ENCODE results near the gene IPCEF1. TPM values are rescaled to one million over a fixed set of nuclear protein-coding genes. Genes with fewer than 3 reads are reported as not detected.
"Not testable (repeated sequence)": the region's sequence is repeated elsewhere in the genome, so short reads cannot be mapped to it uniquely, and the experiment has no call there.

Gene IPCEF1
- total RNA-seq, 3 donors from 2014 or later (not counting 1 experiment from before 2014, with no cell fraction given): 31.4 to 53.2 (median 45.5) TPM

DNA sequence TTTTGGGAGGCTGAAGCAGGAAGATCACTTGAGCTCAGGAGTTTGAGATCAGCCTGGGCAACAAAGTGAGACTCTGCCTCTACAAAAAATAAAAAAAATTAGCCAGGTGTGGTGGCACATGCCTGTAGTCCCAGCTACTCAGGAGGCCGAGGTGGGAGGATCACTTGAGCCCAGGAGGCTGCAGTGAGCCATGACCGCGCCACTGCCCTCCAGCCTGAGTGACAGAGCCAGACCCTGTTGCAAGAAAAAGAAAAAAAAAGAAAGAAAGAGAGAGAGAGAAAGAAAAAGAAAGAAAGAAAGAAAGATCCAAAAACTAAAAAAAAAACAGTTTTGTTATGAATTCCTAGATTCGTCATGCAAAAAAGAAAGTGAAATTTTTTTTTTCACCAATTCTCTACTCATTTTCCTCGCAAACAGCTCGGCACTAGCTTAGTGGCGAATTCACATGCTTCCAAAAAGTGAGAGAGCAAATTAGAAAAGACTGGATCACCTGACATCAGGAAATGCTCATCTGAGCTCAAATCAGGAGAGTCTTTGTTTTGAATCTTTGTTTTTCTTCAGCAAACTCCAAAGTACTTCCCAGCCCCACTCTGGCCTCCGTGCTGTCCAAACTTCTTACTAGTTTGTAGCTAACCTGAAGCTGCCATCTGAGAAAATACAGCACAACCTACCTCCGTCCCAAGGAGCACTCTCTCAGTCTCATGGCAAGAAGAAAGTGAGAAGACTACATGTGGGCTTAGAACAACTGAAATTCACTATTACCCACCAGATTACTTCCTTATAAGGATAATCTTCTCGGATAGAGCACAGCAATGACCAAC, 27.0 kb downstream of the IPCEF1 start:
- Histone ChIP-seq H3K9me3 (ENCODE audit: control insufficient read depth, insufficient read depth, low read length) (no peaks in the 10 kb centered on the region), H3K36me3 (ENCODE audit: control insufficient read depth, insufficient read depth, low read length) (no peaks in the 10 kb centered on the region), H3K4me1 (ENCODE audit: control insufficient read depth, insufficient read depth, low read length) (no peaks in the 10 kb centered on the region), H3K27me3 (ENCODE audit: control insufficient read depth, insufficient read depth, low read length) (no peaks in the 10 kb centered on the region), H3K4me3 (ENCODE audit: low read length) (no peak overlapping the region), H3K27ac (ENCODE audit: low read length) (no peak overlapping the region)
- Mint-ChIP-seq H3K36me3 (no peaks in the 10 kb centered on the region), H3K4me1 (no peaks in the 10 kb centered on the region), H3K4me3 (no peak overlapping the region), H3K9me3 (no peaks in the 10 kb centered on the region), H3K27ac (no peak overlapping the region), H3K27me3 (ENCODE audit: low read depth in 2 of 2) (peaks cover 0 to 4% of the 10 kb centered on the region in 2 donors)
- TF ChIP-seq, protein P1, sequence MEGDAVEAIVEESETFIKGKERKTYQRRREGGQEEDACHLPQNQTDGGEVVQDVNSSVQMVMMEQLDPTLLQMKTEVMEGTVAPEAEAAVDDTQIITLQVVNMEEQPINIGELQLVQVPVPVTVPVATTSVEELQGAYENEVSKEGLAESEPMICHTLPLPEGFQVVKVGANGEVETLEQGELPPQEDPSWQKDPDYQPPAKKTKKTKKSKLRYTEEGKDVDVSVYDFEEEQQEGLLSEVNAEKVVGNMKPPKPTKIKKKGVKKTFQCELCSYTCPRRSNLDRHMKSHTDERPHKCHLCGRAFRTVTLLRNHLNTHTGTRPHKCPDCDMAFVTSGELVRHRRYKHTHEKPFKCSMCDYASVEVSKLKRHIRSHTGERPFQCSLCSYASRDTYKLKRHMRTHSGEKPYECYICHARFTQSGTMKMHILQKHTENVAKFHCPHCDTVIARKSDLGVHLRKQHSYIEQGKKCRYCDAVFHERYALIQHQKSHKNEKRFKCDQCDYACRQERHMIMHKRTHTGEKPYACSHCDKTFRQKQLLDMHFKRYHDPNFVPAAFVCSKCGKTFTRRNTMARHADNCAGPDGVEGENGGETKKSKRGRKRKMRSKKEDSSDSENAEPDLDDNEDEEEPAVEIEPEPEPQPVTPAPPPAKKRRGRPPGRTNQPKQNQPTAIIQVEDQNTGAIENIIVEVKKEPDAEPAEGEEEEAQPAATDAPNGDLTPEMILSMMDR (IDR thresholded peaks at IDR 0.05): no peak
- DNase-seq (no peak), ATAC-seq (no peak)
- intact Hi-C loops (cut with micrococcal nuclease): no loop called here
- 82% methylated on average over 10 of the region's 10 CpGs for WGBS (ENCODE audit: insufficient coverage)

DNA sequence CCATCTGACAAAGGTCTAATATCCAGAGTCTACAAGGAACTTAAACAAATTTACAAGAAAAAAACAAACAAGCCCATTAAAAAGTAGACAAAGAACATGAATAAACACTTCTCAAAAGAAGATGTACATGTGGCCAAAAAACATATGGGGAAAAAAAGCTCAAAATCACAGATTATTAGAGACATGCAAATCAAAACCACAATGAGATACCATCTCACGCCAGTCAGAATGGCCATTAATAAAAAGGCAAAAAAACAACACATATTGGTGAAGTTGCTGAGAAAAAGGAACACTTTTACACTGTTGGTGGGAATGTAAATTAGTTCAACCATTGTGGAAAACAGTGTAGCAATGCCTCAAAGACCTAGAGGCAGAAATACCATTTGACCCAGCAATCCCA, 29.3 kb downstream of the IPCEF1 start:
- H3K4me1 ChIP-seq (ENCODE audit: control insufficient read depth, insufficient read depth, low read length); H3K4me3 ChIP-seq (ENCODE audit: low read length); H3K36me3 Mint-ChIP-seq; H3K27me3 ChIP-seq (ENCODE audit: control insufficient read depth, insufficient read depth, low read length); H3K27ac ChIP-seq (ENCODE audit: low read length); DNase-seq; H3K36me3 ChIP-seq (ENCODE audit: control insufficient read depth, insufficient read depth, low read length); H3K9me3 Mint-ChIP-seq; H3K9me3 ChIP-seq (ENCODE audit: control insufficient read depth, insufficient read depth, low read length); H3K4me3 Mint-ChIP-seq; ATAC-seq; intact Hi-C loops (cut with micrococcal nuclease); H3K4me1 Mint-ChIP-seq; H3K27me3 Mint-ChIP-seq (ENCODE audit: low read depth in 2 of 2); H3K27ac Mint-ChIP-seq: not testable (repeated sequence)
- WGBS (ENCODE audit: insufficient coverage): no CpG with 5 or more reads among the region's 1 CpG

DNA sequence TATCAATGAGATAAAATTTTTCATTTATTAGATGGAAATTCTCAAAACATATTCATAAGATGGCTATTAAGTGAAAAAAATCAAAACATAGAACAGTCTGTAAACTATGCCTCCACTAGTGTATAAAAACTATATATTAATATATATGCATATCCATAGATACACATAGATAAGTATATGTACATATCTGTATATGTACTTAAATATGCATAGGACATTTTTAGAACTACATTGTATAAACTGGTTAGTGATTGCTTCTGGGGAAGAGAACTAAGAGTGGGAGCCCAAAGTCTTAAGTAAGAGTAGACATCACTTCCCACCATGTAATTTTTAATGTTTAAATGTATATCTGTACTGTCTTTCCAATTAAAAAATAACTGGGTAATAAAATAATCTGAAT, 31.5 kb downstream of the IPCEF1 start:
- H3K4me1 Mint-ChIP-seq: no peaks in the 10 kb centered on the region
- intact Hi-C loops (cut with micrococcal nuclease): no loop called here
- TF ChIP-seq, protein P1 (IDR thresholded peaks at IDR 0.05): no peak
- Histone ChIP-seq H3K4me1 (ENCODE audit: control insufficient read depth, insufficient read depth, low read length) (no peaks in the 10 kb centered on the region), H3K27me3 (ENCODE audit: control insufficient read depth, insufficient read depth, low read length) (no peaks in the 10 kb centered on the region), H3K9me3 (ENCODE audit: control insufficient read depth, insufficient read depth, low read length) (no peaks in the 10 kb centered on the region), H3K4me3 (ENCODE audit: low read length) (no peak overlapping the region), H3K27ac (ENCODE audit: low read length) (no peak overlapping the region), H3K36me3 (ENCODE audit: control insufficient read depth, insufficient read depth, low read length) (no peaks in the 10 kb centered on the region)
- H3K9me3 Mint-ChIP-seq: no peaks in the 10 kb centered on the region
- no peak overlapping the region for H3K27ac Mint-ChIP-seq
- H3K36me3 Mint-ChIP-seq: no peaks in the 10 kb centered on the region
- DNase-seq: no peak
- H3K27me3 Mint-ChIP-seq (ENCODE audit: low read depth in 2 of 2): no peaks in the 10 kb centered on the region
- H3K4me3 Mint-ChIP-seq: no peak overlapping the region
- ATAC-seq: no peak

DNA sequence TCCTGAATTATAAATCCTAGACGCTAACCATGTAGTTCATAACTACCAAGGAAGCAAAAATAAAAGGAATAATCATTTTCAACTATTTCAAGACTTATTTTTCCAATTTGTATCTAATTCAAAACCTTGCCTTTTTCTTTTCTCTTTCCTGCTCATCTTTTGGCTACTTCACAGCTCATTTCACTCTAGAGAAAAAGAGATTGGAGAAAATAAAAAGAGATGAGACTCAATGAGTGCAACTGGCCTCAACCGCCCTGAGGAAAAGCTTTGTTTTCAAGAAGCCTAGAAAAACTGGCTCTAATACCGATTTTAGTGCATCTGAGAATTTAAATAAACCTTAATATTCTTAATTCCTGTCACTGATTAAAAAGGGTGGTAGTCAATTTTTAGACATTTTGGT, 36.4 kb downstream of the IPCEF1 start:
- DNase-seq (no peak), ATAC-seq (no peak)
- H3K36me3 ChIP-seq (ENCODE audit: control insufficient read depth, insufficient read depth, low read length): no peaks in the 10 kb centered on the region
- H3K4me3 ChIP-seq (ENCODE audit: low read length): no peak overlapping the region
- Mint-ChIP-seq H3K4me3 (no peak overlapping the region), H3K36me3 (no peaks in the 10 kb centered on the region), H3K9me3 (no peaks in the 10 kb centered on the region), H3K4me1 (no peaks in the 10 kb centered on the region), H3K27ac (no peak overlapping the region), H3K27me3 (ENCODE audit: low read depth in 2 of 2) (no peaks in the 10 kb centered on the region)
- no peak overlapping the region for H3K27ac ChIP-seq (ENCODE audit: low read length)
- no peaks in the 10 kb centered on the region for H3K4me1 ChIP-seq (ENCODE audit: control insufficient read depth, insufficient read depth, low read length)
- no peaks in the 10 kb centered on the region for H3K27me3 ChIP-seq (ENCODE audit: control insufficient read depth, insufficient read depth, low read length)
- no peaks in the 10 kb centered on the region for H3K9me3 ChIP-seq (ENCODE audit: control insufficient read depth, insufficient read depth, low read length)
- intact Hi-C loops (cut with micrococcal nuclease): no loop called here
- TF ChIP-seq, protein P1 (IDR thresholded peaks at IDR 0.05): no peak
- WGBS (ENCODE audit: insufficient coverage): 90% methylated on average over 1 of the region's 3 CpGs
